GM23338 (cell line): Measurements from ENCODE around the gene SPINDOC. TPM values are rescaled to one million over a fixed set of nuclear protein-coding genes. Genes with fewer than 3 reads are reported as not detected.

ENCODE experiments used
- ATAC-seq: fragments of 200-7000 bp; cut with Tn5 transposase; 3 replicates; pipeline ENCODE4 v1.9.1; 2020
- DNase-seq: peaks from one replicate; pipeline ENCODE4 v3.0.0-alpha.2; 2015; ENCODE audit warnings: low spot score
- H2AFZ ChIP-seq: fragments of 200-600 bp; sonication (generic); 2 replicates; pipeline ENCODE4 v1.8.0; 2016; ENCODE audit warnings: antibody characterized with exemption, mild to moderate bottlenecking, moderate library complexity
- H3F3A ChIP-seq: fragments of 200-600 bp; sonication (generic); replicated peaks from 2 replicates; pipeline ENCODE4 v1.8.0; 2017; ENCODE audit warnings: antibody characterized with exemption, mixed run types, low read depth
- H3K27ac ChIP-seq: fragments of 200-600 bp; sonication (generic); 2 replicates; pipeline ENCODE4 v1.6.1; 2016; ENCODE audit warnings: low read depth
- H3K27me3 ChIP-seq: fragments of 200-600 bp; sonication (generic); 2 replicates; pipeline ENCODE4 v1.8.0; 2016; ENCODE audit warnings: mild to moderate bottlenecking, mixed run types, moderate library complexity; ENCODE audit not compliant: insufficient read depth
- H3K36me3 ChIP-seq: fragments of 200-600 bp; sonication (generic); 2 replicates; pipeline ENCODE4 v1.8.0; 2016; ENCODE audit warnings: mild to moderate bottlenecking; ENCODE audit not compliant: insufficient read depth
- H3K4me1 ChIP-seq: fragments of 200-600 bp; sonication (generic); 2 replicates; pipeline ENCODE4 v1.8.0; 2016; ENCODE audit warnings: mild to moderate bottlenecking, moderate library complexity; ENCODE audit not compliant: insufficient read depth
- H3K4me2 ChIP-seq: fragments of 200-600 bp; sonication (generic); 2 replicates; pipeline ENCODE4 v1.7.1; 2017; ENCODE audit warnings: mixed run types
- H3K4me3 ChIP-seq: fragments of 200-600 bp; sonication (generic); 2 replicates; pipeline ENCODE4 v1.6.1; 2016; ENCODE audit warnings: mixed run types
- H3K79me2 ChIP-seq: fragments of 200-600 bp; sonication (generic); replicated peaks from 2 replicates; pipeline ENCODE4 v1.8.0; 2017; ENCODE audit warnings: mild to moderate bottlenecking; ENCODE audit not compliant: insufficient read depth
- H3K9me2 ChIP-seq: fragments of 200-600 bp; sonication (generic); 2 replicates; pipeline ENCODE4 v1.8.0; 2017; ENCODE audit not compliant: insufficient read depth
- H4K20me1 ChIP-seq: fragments of 200-600 bp; sonication (generic); replicated peaks from 2 replicates; pipeline ENCODE4 v1.8.0; 2017; ENCODE audit warnings: mild to moderate bottlenecking; ENCODE audit not compliant: insufficient read depth
- H3K27ac Mint-ChIP-seq: 2 replicates; pipeline ENCODE4 v1.8.0; 2020; ENCODE audit warnings: inconsistent platforms, mild to moderate bottlenecking, moderate library complexity, mixed read lengths
- H3K27me3 Mint-ChIP-seq: 3 replicates; pipeline ENCODE4 v1.8.0; 2022; ENCODE audit warnings: low read depth, mild to moderate bottlenecking, moderate library complexity, mixed read lengths, inconsistent platforms; ENCODE audit not compliant: insufficient read depth, poor library complexity
- H3K36me3 Mint-ChIP-seq: 3 replicates; pipeline ENCODE4 v1.8.0; 2021; ENCODE audit warnings: low read depth, mild to moderate bottlenecking, inconsistent platforms, moderate library complexity, mixed read lengths
- H3K4me1 Mint-ChIP-seq: 3 replicates; pipeline ENCODE4 v1.8.0; 2020; ENCODE audit warnings: mild to moderate bottlenecking, inconsistent platforms, mixed read lengths
- H3K4me3 Mint-ChIP-seq: 3 replicates; pipeline ENCODE4 v1.8.0; 2021; ENCODE audit warnings: moderate library complexity, mild to moderate bottlenecking, inconsistent platforms, mixed read lengths
- H3K9me3 Mint-ChIP-seq: 3 replicates; pipeline ENCODE4 v1.8.0; 2020; ENCODE audit warnings: moderate library complexity, mild to moderate bottlenecking, inconsistent platforms, mixed read lengths
- CREB1 ChIP-seq: fragments of 250-450 bp; sonication (Bioruptor Pico); IDR thresholded peaks from 2 replicates; pipeline ENCODE4 v1.5.0; 2020; ENCODE audit warnings: low read depth, mild to moderate bottlenecking, moderate library complexity
- EZH2 ChIP-seq: fragments of 200-600 bp; sonication (generic); IDR thresholded peaks from one replicate; pipeline ENCODE4 v1.8.0; 2017; ENCODE audit warnings: antibody characterized with exemption, mild to moderate bottlenecking, low read depth; ENCODE audit not compliant: unreplicated experiment
- EZH2phosphoT487 ChIP-seq: fragments of 200-600 bp; sonication (generic); IDR thresholded peaks from one replicate; pipeline ENCODE4 v1.8.1; 2018; ENCODE audit warnings: antibody characterized with exemption; ENCODE audit not compliant: unreplicated experiment
- JUNB ChIP-seq: IDR thresholded peaks from one replicate; pipeline ENCODE4 v1.6.1; 2016; ENCODE audit warnings: antibody characterized with exemption; ENCODE audit not compliant: unreplicated experiment
- NANOG ChIP-seq: IDR thresholded peaks from 2 replicates; pipeline ENCODE4 v1.6.1; 2016; ENCODE audit warnings: antibody characterized with exemption, borderline replicate concordance
- ZNF114 ChIP-seq: fragments of 250-450 bp; sonication (Bioruptor Pico); IDR thresholded peaks from 2 replicates; pipeline ENCODE4 v1.5.0; 2020; ENCODE audit warnings: mild to moderate bottlenecking, moderate library complexity
- ZNF331 ChIP-seq: fragments of 250-450 bp; sonication (Bioruptor Pico); IDR thresholded peaks from 2 replicates; pipeline ENCODE4 v1.5.0; 2020; ENCODE audit warnings: low read depth, mild to moderate bottlenecking, moderate library complexity
- polyA plus RNA-seq: library from polyadenylated mRNA; unstranded; fragments of >200 nt; fragmentation: Nextera tagmentation; extraction: Ambion mirVana; gene quantifications from 2 replicates; pipeline ENCODE4 v1.2.1, GENCODE V29; 2016
- total RNA-seq: library from RNA; depleted of rRNA; stranded (reverse); fragments of >200 nt; shearing (Covaris generic); gene quantifications from 2 replicates; pipeline ENCODE4 v1.2.3, GENCODE V29; 2014
- TF ChIP-seq, protein P1 (sequence below): IDR thresholded peaks from 2 replicates; pipeline ENCODE4 v1.6.1; 2016; ENCODE audit warnings: antibody characterized with exemption
- TF ChIP-seq, protein P2 (sequence below): fragments of 250-450 bp; sonication (Bioruptor Pico); IDR thresholded peaks from 2 replicates; pipeline ENCODE4 v1.5.0; 2020; ENCODE audit warnings: mild to moderate bottlenecking, moderate library complexity

The SPINDOC gene
- total and polyA plus RNA-seq, 2 experiments from 2014 or later, result 9.4 to 84.7 TPM

DNA sequence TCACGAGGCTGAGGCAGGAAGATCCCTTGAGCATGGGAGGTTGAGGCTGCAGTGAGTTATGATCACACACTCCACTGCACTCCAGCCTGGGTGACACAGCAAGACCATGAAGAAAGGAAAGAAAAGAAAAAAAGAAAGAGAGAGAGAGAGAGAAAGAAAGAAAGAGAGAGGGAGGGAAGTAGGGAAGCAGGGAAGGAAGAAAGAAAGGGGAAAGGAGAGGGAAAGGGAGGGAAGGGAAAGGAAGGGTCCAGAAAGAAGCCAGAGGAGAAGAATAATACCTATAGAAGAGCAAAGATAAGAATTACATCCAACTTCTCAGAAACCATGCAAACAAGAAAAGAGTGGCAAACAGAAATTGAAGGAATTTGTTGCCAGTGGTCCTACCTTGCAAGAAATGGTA lies 27.4 kb upstream of the SPINDOC start:
- Mint-ChIP-seq H3K27ac (no peak overlapping the region), H3K27me3 (peaks cover 9% of the 10 kb centered on the region), H3K4me3 (no peak overlapping the region), H3K4me1 (no peaks in the 10 kb centered on the region), H3K36me3 (peaks cover 1% of the 10 kb centered on the region; the same call in 1 of the 3 replicates), H3K9me3 (peaks cover 12% of the 10 kb centered on the region)
- no peaks in the 10 kb centered on the region for H3K9me2 ChIP-seq
- H2AFZ ChIP-seq, result no peak overlapping the region
- H3K27ac ChIP-seq, result no peak overlapping the region
- TF ChIP-seq ZNF114 (CRISPR knock-in tag), result no peak
- no peak for TF ChIP-seq EZH2phosphoT487
- DNase-seq, result no peak
- H3F3A ChIP-seq, result 0 out of 2 replicates have a peak, but pooled peaks cover 7% of the 10 kb centered on the region
- no peaks in the 10 kb centered on the region for H3K4me1 ChIP-seq
- H3K36me3 ChIP-seq, result no peaks in the 10 kb centered on the region
- no peak overlapping the region for H3K4me3 ChIP-seq
- 0 out of 2 replicates have a peak, but pooled peaks cover 4% of the 10 kb centered on the region for H3K27me3 ChIP-seq
- H4K20me1 ChIP-seq, result no peaks in the 10 kb centered on the region
- H3K4me2 ChIP-seq, result no peak overlapping the region
- H3K79me2 ChIP-seq, result no peaks in the 10 kb centered on the region
- ATAC-seq, result no peak

DNA sequence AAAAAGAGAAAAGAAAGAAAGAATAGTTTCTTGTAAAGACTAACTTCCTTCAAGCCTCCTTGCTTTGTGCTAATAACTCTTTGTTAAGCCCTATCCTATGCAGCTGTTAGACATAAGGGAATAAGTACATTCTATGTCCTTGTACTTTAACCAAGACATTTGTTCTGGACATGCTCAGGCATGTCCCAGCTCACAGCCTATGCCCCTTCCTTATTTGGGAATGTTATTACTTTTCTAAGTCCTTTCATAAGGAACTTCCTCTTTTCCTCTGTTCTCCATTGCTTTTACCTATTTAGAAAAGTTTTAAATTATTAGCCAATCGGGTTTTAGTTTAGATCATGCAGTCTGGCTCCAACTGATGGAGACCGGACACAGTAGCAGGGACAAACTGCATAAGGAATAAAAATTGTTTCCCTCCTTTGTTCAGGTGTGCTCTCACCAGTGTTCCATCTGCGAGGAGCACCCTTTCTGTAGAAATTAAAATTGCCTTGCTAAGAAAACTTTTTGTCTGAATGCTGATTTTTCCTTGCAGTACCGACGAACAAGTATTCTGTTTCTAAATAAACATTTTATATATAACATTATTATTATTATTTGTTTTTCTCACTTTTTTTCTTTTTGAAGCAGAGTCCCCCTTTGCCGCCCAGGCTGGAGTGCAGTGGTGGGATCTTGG lies 21.6 kb upstream of the SPINDOC start:
- no peak overlapping the region for H3K4me3 Mint-ChIP-seq
- Histone ChIP-seq H3K4me2 (no peak overlapping the region), H2AFZ (no peak overlapping the region), H3K79me2 (no peaks in the 10 kb centered on the region), H3K4me1 (no peaks in the 10 kb centered on the region), H3K4me3 (no peak overlapping the region), H4K20me1 (no peaks in the 10 kb centered on the region), H3K9me2 (no peaks in the 10 kb centered on the region), H3F3A (no peaks in the 10 kb centered on the region), H3K27me3 (no peaks in the 10 kb centered on the region), H3K36me3 (peaks cover 3% of the 10 kb centered on the region; the same call in 1 of the 2 replicates), H3K27ac (no peak overlapping the region)
- H3K27ac Mint-ChIP-seq, result peak overlapping the region; percentile 31; the same call in 1 of the 2 replicates
- TF ChIP-seq NANOG, result no peak
- TF ChIP-seq EZH2phosphoT487, result no peak
- TF ChIP-seq EZH2, result no peak
- TF ChIP-seq, protein P1, sequence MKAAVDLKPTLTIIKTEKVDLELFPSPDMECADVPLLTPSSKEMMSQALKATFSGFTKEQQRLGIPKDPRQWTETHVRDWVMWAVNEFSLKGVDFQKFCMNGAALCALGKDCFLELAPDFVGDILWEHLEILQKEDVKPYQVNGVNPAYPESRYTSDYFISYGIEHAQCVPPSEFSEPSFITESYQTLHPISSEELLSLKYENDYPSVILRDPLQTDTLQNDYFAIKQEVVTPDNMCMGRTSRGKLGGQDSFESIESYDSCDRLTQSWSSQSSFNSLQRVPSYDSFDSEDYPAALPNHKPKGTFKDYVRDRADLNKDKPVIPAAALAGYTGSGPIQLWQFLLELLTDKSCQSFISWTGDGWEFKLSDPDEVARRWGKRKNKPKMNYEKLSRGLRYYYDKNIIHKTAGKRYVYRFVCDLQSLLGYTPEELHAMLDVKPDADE, result no peak
- no peak for TF ChIP-seq ZNF331
- no peak for TF ChIP-seq ZNF114 (CRISPR knock-in tag)
- no peak for TF ChIP-seq JUNB
- TF ChIP-seq, protein P2, sequence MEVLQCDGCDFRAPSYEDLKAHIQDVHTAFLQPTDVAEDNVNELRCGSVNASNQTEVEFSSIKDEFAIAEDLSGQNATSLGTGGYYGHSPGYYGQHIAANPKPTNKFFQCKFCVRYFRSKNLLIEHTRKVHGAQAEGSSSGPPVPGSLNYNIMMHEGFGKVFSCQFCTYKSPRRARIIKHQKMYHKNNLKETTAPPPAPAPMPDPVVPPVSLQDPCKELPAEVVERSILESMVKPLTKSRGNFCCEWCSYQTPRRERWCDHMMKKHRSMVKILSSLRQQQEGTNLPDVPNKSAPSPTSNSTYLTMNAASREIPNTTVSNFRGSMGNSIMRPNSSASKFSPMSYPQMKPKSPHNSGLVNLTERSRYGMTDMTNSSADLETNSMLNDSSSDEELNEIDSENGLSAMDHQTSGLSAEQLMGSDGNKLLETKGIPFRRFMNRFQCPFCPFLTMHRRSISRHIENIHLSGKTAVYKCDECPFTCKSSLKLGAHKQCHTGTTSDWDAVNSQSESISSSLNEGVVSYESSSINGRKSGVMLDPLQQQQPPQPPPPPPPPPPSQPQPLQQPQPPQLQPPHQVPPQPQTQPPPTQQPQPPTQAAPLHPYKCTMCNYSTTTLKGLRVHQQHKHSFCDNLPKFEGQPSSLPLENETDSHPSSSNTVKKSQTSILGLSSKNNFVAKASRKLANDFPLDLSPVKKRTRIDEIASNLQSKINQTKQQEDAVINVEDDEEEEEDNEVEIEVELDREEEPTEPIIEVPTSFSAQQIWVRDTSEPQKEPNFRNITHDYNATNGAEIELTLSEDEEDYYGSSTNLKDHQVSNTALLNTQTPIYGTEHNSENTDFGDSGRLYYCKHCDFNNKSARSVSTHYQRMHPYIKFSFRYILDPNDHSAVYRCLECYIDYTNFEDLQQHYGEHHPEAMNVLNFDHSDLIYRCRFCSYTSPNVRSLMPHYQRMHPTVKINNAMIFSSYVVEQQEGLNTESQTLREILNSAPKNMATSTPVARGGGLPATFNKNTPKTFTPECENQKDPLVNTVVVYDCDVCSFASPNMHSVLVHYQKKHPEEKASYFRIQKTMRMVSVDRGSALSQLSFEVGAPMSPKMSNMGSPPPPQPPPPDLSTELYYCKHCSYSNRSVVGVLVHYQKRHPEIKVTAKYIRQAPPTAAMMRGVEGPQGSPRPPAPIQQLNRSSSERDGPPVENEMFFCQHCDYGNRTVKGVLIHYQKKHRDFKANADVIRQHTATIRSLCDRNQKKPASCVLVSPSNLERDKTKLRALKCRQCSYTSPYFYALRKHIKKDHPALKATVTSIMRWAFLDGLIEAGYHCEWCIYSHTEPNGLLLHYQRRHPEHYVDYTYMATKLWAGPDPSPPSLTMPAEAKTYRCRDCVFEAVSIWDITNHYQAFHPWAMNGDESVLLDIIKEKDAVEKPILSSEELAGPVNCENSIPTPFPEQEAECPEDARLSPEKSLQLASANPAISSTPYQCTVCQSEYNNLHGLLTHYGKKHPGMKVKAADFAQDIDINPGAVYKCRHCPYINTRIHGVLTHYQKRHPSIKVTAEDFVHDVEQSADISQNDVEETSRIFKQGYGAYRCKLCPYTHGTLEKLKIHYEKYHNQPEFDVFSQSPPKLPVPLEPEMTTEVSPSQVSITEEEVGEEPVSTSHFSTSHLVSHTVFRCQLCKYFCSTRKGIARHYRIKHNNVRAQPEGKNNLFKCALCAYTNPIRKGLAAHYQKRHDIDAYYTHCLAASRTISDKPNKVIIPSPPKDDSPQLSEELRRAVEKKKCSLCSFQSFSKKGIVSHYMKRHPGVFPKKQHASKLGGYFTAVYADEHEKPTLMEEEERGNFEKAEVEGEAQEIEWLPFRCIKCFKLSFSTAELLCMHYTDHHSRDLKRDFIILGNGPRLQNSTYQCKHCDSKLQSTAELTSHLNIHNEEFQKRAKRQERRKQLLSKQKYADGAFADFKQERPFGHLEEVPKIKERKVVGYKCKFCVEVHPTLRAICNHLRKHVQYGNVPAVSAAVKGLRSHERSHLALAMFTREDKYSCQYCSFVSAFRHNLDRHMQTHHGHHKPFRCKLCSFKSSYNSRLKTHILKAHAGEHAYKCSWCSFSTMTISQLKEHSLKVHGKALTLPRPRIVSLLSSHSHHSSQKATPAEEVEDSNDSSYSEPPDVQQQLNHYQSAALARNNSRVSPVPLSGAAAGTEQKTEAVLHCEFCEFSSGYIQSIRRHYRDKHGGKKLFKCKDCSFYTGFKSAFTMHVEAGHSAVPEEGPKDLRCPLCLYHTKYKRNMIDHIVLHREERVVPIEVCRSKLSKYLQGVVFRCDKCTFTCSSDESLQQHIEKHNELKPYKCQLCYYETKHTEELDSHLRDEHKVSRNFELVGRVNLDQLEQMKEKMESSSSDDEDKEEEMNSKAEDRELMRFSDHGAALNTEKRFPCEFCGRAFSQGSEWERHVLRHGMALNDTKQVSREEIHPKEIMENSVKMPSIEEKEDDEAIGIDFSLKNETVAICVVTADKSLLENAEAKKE, result no peak
- no peak for TF ChIP-seq CREB1 (CRISPR knock-in tag)
- DNase-seq (no peak), ATAC-seq (no peak)
- peaks cover 17% of the 10 kb centered on the region; the same call in 2 of the 3 replicates for H3K36me3 Mint-ChIP-seq
- H3K9me3 Mint-ChIP-seq, result peaks cover 50% of the 10 kb centered on the region
- no peaks in the 10 kb centered on the region for H3K4me1 Mint-ChIP-seq
- H3K27me3 Mint-ChIP-seq, result peaks cover 4% of the 10 kb centered on the region
